Cerebellar cortex (tissue), 1 donor: Measurements from ENCODE around the gene NOS3.
A peak's percentile ranks its signal among the peaks of the same experiment; 100 is the strongest.

Source experiments
- DNase-seq: peaks from one replicate; pipeline ENCODE4 v3.0.0-alpha.2; 2015; ENCODE audit warnings: low spot score

The NOS3 gene

DNA sequence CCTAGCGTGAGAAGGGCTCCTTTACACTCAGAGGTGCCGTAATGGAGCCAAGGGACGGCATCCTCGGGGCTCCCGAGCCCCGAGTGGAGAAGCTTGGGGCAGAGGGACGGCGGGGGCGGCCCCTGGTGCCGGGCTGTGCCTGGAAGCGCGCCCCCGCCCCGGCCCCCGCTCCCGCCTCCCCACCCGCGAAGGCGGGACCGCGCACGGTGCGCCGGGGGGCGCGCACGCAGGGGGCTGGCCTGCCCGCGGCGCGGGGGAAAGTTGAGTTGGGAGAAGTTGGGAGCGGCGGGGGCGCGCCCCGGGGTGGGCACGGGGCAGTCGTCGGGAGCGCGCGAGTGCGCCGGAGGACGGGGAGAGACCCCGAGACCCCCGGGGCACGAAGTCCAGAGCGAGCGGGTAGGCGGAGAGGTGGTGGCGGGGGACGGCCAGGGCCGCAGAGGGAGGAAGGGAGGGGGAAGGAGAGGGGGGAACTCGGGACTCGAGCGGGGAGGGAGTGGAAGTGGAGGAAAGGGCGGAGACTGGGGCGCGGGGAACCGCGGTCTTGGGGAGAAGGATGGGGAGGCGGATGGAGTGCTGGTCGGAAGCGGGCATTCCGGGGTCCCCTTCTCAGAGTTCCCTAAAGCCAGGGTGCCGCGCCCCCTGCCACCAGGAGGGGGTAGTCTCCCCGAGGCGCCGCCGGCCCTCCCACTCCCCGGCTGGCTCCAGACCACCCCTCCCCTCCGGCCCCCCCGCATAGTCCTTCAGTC, 68.7 kb downstream of the NOS3 start, which contains the start of gene SLC4A2:
SLC4A2 (plus strand) TSS at position 223 of the 746 bp plus-strand sequence. CDS start 2,399 bp downstream, outside the sequence.
- DNase-seq = peak; percentile 53

GRCh38 chr7:151060113-151060415, 69.2 kb downstream of the NOS3 start:
- DNase-seq = peak; percentile 37

GRCh38 chr7:151060416-151061212, 69.8 kb downstream of the NOS3 start:
- DNase-seq = peak; percentile 38

DNA sequence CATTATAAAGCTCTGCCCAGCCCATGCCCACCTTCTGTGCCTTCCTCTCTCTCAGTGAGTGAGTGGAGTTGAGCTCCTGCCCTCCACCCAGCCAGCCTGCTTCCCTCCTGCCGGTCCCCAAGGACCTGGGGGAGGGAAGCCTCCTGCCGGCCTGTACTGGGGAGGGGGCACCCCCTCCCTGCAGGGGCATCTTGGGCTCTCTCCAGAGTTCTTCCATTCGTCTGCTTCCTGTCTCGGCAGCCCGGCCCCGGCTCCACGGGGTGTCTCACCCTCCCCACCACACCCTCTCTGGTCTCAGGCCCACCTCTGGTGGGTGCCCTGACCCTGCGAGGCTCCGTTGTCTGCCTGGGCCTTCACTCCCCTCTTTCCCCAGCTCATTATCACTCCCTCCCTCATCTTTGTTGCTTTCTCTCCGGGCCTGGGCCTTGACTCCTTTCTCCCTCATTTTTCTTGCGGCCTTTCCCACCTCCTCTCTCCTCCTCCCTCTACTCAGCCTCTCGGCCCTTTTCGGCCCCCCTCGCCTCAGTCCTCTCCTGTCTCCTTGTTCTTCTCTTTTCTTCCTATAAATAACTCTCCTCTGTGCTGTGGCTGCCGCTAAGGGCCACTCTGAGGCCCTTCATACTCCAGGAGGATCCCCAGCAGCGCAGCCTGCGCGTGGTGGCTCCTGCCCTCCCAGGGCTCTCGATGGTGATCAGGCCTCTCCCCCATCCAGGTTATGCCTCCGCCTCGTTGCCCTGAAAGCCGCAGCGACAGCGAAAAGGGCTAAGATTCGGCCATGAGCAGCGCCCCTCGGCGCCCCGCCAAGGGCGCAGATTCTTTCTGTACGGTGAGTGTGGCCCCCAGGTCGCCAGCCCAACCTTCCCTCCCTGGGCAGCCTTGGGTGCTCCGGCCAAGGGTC, 70.6 kb downstream of the NOS3 start:
- peak; percentile 34 for DNase-seq

- DNase-seq = no peak
These were observed 71.2 kb downstream of the NOS3 start for GRCh38 chr7:151062111-151062398.

GRCh38 chr7:151062399-151063211, 71.8 kb downstream of the NOS3 start:
- peak; percentile 72 for DNase-seq

DNA sequence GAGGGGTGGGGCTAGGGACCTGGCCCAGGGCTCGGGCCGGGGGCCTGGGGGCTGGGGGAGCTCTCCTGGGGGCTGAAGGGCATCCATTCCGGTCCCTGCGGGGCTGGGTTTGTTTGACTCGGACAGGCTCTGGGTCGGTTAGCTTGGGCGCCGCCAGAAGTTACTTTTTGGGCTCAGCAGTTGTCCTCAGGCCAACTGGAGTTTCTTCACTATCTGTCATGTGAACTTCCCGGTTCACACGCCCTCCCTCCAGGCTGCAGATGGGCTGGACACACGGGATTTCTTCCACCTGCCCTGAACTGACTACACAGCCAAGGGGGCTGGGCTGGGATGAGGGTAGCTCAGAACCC, 72.4 kb downstream of the NOS3 start:
- DNase-seq = no peak
